Neuron (in vitro differentiated cells): ENCODE results near the gene PAPSS1.

ENCODE experiments used
- H2AFZ ChIP-seq: one replicate; pipeline ENCODE4 v1.6.1; 2013; ENCODE audit warnings: low read depth, mild to moderate bottlenecking, inconsistent platforms, low read length, moderate library complexity
- H3K27me3 ChIP-seq: one replicate; pipeline ENCODE4 v1.6.1; 2013; ENCODE audit warnings: low read length; ENCODE audit not compliant: insufficient read depth
- H3K36me3 ChIP-seq: one replicate; pipeline ENCODE4 v1.6.1; 2013; ENCODE audit warnings: low read length; ENCODE audit not compliant: insufficient read depth
- H3K4me1 ChIP-seq: one replicate; pipeline ENCODE4 v1.6.1; 2013; ENCODE audit warnings: low read length; ENCODE audit not compliant: insufficient read depth
- H3K4me3 ChIP-seq: 2 replicates; pipeline ENCODE4 v1.5.1; 2013; ENCODE audit warnings: mild to moderate bottlenecking, low read length, moderate library complexity
- H3K9me3 ChIP-seq: one replicate; pipeline ENCODE4 v1.6.1; 2013; ENCODE audit warnings: low read length

PAPSS1 gene

DNA sequence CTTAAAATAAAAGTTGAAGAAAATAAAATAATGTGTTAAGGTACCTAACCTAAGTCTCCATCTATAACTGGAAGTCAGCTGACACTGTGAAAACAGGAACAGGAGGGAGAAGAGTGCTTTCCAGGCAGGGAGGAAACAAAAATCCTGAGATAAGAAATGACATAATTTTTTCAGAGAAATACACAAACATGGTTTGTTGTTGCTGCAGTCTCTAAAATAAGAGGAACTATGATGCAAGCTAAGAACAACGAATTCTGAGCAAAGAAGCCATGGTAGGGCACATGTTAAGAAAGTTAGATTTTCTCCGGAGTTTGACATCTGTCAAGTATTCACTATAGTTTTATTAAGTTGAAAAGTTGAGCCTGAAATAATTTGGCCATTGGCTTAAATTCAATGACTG lies 26.9 kb downstream of the PAPSS1 start:
- H3K9me3 ChIP-seq: peaks cover 12% of the 10 kb centered on the region
- no peaks in the 10 kb centered on the region for H3K27me3 ChIP-seq
- H2AFZ ChIP-seq: no peak overlapping the region
- peaks cover 18% of the 10 kb centered on the region for H3K36me3 ChIP-seq
- H3K4me1 ChIP-seq: no peaks in the 10 kb centered on the region
- H3K4me3 ChIP-seq: no peak overlapping the region

DNA sequence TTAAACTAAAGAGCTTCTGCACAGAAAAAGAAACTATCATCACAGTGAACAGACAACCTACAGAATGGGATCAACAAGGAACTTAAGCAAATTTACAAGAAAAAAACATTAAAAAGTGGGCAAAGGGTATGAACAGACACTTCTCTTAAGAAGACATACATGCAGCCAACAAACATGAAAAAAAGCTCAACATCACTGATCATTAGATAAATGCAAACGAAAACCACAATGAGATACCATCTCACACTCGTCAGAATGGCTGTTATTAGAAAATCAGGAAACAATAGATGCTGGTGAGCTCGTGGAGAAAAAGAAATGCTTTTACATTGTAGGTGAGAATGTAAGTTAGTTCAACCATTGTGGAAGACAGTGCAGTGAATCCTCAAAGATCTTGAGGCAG lies 27.8 kb downstream of the PAPSS1 start:
- Histone ChIP-seq H3K4me3 (no peak overlapping the region), H3K36me3 (peaks cover 13% of the 10 kb centered on the region), H3K4me1 (no peaks in the 10 kb centered on the region), H3K9me3 (peaks cover 12% of the 10 kb centered on the region), H2AFZ (no peak overlapping the region), H3K27me3 (no peaks in the 10 kb centered on the region)

DNA sequence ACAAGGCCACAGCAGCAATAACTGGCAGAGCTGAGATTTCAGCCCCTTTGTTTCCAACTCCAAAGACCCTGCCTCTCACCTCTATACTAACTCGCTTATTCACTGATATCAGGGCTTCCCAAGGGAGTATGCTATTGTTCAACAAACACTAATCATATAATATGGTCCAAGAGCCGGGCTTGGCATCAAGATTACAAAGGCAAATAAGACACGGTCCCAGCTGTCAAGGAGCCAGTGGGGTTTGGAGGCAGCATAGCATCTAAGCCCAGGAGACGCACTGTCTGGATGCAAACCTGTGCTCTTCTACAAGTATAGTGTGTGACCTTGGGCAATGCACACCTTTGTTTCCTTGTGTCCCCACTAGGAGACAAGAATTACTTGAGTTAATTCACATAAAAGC lies 28.7 kb downstream of the PAPSS1 start:
- H2AFZ ChIP-seq: no peak overlapping the region
- no peak overlapping the region for H3K4me3 ChIP-seq
- no peaks in the 10 kb centered on the region for H3K27me3 ChIP-seq
- no peaks in the 10 kb centered on the region for H3K4me1 ChIP-seq
- H3K36me3 ChIP-seq: peaks cover 18% of the 10 kb centered on the region
- peaks cover 4% of the 10 kb centered on the region for H3K9me3 ChIP-seq

DNA sequence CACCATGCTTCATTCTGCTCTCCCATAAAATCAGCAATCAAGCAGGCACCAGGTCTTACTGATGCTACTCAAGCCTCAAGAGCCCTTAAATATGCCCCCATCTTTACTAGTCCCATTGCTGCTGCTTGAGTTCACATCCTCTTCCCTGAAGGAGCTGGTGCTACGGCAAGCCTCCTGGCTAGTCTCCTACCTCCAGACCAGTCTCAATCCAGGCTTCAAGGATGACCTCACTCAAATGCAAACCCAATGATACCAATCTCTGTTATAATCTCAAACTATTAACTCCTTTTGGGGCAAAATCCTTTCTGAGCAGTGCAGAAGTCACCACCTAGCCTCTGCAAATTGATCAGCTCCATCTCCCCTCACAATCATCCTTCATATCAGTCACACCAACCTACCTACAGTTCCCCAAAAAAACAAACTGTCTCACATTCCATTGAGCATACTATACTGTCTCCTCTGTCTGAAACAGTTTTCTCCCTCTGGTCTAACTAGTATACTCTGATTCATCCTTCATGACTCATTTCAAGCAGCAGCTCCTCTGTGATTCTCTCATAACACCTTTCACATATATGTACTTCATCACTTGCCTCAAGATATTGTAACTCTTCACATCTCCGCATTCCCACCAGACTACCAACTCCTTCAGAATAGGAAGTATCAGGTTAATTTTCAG lies 30.0 kb downstream of the PAPSS1 start:
- no peak overlapping the region for H3K4me3 ChIP-seq
- peaks cover 2% of the 10 kb centered on the region for H3K9me3 ChIP-seq
- no peaks in the 10 kb centered on the region for H3K4me1 ChIP-seq
- H2AFZ ChIP-seq: no peak overlapping the region
- H3K27me3 ChIP-seq: no peaks in the 10 kb centered on the region
- H3K36me3 ChIP-seq: peaks cover 30% of the 10 kb centered on the region

DNA sequence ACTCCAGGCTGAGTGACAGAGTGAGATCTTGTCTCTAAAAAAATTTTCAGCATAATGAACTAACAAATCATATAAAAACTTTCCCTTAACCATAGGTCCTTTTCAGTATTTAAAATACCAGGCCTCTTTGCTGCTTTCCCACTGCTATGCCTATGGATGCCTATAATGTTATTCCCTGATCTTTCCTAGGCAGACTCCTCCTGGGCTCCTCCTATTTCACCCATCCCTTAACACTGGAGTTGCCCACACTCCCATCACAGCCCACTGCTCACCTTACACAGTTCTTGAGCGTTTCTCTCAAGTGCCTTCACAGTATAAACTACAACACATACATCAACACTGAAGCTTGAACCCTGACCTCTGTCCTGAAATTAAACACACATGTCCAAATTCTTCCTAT lies 31.6 kb downstream of the PAPSS1 start:
- no peak overlapping the region for H2AFZ ChIP-seq
- H3K9me3 ChIP-seq: peaks cover 2% of the 10 kb centered on the region
- H3K36me3 ChIP-seq: peaks cover 25% of the 10 kb centered on the region
- H3K4me1 ChIP-seq: no peaks in the 10 kb centered on the region
- H3K4me3 ChIP-seq: no peak overlapping the region
- no peaks in the 10 kb centered on the region for H3K27me3 ChIP-seq

DNA sequence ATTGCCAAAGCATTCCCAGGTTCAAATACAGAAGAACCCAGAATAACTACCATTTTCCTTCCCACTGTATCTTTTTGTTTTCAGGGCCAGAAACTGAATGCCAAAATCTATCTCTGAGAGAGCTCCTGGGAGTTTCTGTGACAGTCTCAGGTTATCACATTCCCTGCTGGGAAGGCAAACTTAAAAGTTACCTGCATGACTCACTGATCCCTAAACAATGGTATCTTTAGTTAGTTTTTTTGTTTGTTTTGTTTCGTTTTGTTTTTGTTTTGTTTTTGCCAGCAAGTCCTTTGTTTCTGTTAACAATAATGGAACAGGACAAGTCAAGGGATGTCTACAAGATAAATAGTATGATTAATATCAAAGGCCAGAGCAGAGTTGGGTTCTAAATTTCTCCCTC lies 34.3 kb downstream of the PAPSS1 start:
- H3K4me1 ChIP-seq: no peaks in the 10 kb centered on the region
- H3K27me3 ChIP-seq: no peaks in the 10 kb centered on the region
- H2AFZ ChIP-seq: no peak overlapping the region
- H3K4me3 ChIP-seq: no peak overlapping the region
- H3K9me3 ChIP-seq: no peaks in the 10 kb centered on the region
- H3K36me3 ChIP-seq: peaks cover 23% of the 10 kb centered on the region

DNA sequence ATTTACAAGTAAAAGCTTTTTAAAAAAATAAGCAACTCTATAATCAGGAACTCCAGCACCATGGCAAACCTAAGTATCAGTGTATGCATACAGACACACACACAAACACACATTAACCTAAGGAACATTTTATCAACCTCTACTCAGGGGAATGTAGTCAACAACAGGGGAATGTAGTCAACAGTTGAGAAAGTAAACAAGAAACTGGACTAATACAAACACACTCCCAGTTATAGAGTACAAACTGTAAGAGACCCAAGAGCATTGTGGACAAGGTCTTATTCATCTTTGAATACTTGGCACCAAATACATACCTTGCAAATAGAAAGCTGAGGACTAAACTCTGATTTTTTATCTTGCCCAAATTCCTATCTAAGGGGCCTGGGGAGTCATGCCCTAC lies 36.2 kb downstream of the PAPSS1 start:
- H3K36me3 ChIP-seq: peaks cover 29% of the 10 kb centered on the region

DNA sequence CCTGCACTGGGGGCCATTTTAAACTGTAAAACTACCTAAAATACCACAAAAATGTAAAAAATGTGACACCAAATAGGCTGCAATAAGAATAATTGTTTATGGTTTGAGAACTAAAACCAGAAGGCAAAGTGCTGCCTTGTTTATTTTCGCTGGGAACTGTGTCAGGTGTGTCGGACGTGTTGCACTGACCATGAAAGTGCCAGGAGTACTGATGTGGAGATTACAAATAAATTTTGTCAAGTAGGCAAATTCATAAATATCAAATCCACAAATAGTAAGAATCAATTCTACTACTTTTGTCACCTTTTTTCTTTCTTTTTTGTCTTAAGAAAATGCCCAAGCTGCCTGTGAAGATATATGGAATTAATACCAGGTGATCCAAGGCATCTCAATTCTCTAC lies 37.7 kb downstream of the PAPSS1 start:
- Histone ChIP-seq H2AFZ (no peak overlapping the region), H3K4me1 (no peaks in the 10 kb centered on the region), H3K36me3 (peaks cover 36% of the 10 kb centered on the region), H3K4me3 (no peak overlapping the region), H3K27me3 (no peaks in the 10 kb centered on the region), H3K9me3 (peaks cover 4% of the 10 kb centered on the region)

More for the DNA sequence above, 36.2 kb downstream of the PAPSS1 start:
- Histone ChIP-seq H3K4me3 (no peak overlapping the region), H3K27me3 (no peaks in the 10 kb centered on the region), H2AFZ (no peak overlapping the region), H3K4me1 (no peaks in the 10 kb centered on the region), H3K9me3 (peaks cover 3% of the 10 kb centered on the region)

DNA sequence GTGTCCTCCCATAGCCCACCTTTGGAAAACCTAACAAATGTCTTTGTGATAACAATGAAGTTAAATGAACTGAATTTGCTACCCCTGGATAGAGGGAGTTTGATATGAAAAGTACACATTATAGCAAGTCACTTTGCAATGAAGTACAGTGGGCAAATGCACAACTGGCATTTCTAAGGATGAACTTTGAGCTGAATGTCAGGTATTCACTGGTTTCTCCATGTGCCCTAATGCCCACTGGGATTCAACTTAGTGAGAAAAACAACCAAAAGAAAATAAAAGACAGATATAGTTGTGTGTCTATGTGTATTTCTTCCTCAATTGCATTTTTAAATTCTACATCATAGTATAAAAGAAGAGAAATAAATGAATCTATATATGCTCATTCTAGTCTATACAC lies 51.0 kb downstream of the PAPSS1 start:
- Histone ChIP-seq H3K4me3 (no peak overlapping the region), H3K27me3 (no peaks in the 10 kb centered on the region), H3K4me1 (peaks cover 7% of the 10 kb centered on the region), H3K9me3 (no peaks in the 10 kb centered on the region), H3K36me3 (peaks cover 3% of the 10 kb centered on the region), H2AFZ (no peak overlapping the region)

DNA sequence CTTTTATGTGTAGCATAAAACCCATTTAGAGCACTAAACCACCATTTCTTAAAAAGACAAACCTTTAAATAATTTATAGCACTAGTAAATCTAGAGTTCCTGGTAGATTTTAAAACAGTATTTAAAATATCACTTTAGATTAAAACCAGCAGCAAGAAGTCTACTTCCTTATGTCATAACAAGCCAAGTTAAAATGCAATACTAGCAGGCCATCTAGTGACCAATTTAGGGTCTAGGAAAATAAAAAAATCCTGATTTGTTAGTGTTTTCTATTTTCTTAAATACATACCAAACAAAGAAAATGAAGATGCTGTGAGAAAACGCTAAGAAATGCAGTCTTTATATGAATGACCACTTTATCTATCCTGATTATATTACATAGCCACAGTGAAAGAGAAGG lies 53.9 kb downstream of the PAPSS1 start:
- Histone ChIP-seq H3K9me3 (no peaks in the 10 kb centered on the region), H2AFZ (no peak overlapping the region), H3K36me3 (peaks cover 3% of the 10 kb centered on the region), H3K4me3 (no peak overlapping the region), H3K4me1 (peaks cover 7% of the 10 kb centered on the region), H3K27me3 (no peaks in the 10 kb centered on the region)

DNA sequence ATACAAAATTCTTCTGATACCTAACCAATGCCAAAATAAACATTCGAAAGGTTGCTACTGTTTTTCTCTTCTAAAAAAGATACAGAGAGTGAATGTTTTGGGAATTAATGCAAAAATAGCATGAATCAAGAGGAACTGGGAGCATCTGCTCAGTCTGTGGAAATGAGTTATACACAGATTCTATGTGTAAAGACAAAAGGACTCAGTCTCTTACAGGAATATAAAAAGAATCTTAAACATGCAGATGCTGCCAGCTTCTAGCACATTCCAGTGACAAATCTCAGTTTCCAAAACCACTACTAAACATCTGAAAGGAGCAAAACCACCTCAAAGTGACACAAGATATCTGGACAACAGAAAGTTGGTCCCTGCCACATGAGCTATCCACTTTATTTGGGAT lies 55.0 kb downstream of the PAPSS1 start:
- Histone ChIP-seq H3K4me3 (no peak overlapping the region), H3K9me3 (no peaks in the 10 kb centered on the region), H2AFZ (no peak overlapping the region), H3K27me3 (no peaks in the 10 kb centered on the region), H3K4me1 (peaks cover 7% of the 10 kb centered on the region), H3K36me3 (peaks cover 3% of the 10 kb centered on the region)

DNA sequence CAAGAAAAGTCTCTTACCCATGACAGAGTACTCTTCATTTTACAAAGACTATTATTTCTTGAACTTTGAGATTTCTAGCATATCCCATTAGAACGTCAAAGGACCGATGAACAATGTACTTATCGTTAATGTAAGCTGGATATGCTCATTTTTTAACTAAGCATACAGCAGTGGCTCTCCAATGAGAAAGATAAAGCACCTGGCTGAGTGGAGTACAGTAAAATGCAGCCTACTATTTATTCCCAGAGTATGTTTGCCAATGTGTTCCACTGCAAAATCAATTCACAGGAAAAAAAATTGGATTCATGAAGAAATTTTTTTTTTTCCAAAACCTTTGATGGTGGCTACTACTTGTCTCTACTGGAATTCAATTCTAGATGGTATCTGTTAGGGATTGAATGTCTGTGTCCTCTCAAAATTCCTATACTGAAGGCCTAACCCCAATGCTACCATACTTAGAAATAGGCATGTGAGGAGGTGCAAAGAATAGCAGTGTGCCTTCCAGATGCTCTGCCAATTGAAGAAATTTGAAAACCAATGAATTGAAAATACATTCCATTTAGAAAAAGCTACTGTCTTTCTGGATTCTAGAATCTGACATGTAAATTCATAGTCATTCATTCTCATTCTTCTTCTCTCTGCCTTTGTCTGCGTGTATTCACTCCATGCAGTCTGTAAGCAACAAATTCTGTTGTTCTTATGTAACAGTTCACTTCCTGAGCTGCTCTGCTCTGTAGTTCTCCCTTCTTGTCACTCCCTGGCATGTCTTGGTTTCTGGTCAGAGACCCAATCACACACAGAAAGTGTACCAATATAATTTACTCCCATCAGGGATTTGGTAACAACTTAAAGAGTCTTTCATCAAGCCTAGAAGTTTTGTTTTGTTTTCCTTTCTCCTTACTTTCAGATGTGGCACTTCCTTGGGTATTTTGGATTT lies 61.4 kb downstream of the PAPSS1 start:
- Histone ChIP-seq H3K4me3 (no peak overlapping the region), H3K9me3 (no peaks in the 10 kb centered on the region), H3K36me3 (no peaks in the 10 kb centered on the region), H2AFZ (no peak overlapping the region), H3K27me3 (no peaks in the 10 kb centered on the region), H3K4me1 (peaks cover 4% of the 10 kb centered on the region)

DNA sequence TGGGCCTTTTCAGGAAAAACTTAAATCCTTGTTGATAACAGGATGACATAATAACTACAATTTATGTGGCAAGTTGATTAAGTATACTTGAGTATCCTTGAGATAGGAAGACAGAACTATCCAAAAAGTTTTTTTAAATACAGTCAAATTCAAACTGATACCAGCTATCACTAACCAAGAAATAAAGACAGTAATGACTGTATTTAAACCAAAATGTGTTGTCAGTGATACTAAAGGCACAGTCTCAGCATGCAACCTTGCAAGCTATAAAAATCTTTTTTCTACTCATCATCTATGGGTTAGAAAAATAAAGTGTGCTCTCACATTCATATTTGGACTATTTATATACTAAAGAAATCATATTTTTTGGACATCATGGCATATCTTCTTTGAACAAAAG lies 64.7 kb downstream of the PAPSS1 start:
- H3K4me1 ChIP-seq: peaks cover 4% of the 10 kb centered on the region
- no peaks in the 10 kb centered on the region for H3K9me3 ChIP-seq
- no peaks in the 10 kb centered on the region for H3K27me3 ChIP-seq
- H3K36me3 ChIP-seq: peaks cover 15% of the 10 kb centered on the region
- H3K4me3 ChIP-seq: no peak overlapping the region
- no peak overlapping the region for H2AFZ ChIP-seq
